ENCODE measurements around the gene MOK.

GRCh38 chr14:102222751-102223150, 82.2 kb downstream of the MOK start:
- TF ChIP-seq POLR2AphosphoS5 (IDR thresholded peaks at IDR 0.05; ENCODE audit: insufficient read depth in 1 of 2, low read depth in 1 of 2), result no peak
- TF ChIP-seq, protein P1, sequence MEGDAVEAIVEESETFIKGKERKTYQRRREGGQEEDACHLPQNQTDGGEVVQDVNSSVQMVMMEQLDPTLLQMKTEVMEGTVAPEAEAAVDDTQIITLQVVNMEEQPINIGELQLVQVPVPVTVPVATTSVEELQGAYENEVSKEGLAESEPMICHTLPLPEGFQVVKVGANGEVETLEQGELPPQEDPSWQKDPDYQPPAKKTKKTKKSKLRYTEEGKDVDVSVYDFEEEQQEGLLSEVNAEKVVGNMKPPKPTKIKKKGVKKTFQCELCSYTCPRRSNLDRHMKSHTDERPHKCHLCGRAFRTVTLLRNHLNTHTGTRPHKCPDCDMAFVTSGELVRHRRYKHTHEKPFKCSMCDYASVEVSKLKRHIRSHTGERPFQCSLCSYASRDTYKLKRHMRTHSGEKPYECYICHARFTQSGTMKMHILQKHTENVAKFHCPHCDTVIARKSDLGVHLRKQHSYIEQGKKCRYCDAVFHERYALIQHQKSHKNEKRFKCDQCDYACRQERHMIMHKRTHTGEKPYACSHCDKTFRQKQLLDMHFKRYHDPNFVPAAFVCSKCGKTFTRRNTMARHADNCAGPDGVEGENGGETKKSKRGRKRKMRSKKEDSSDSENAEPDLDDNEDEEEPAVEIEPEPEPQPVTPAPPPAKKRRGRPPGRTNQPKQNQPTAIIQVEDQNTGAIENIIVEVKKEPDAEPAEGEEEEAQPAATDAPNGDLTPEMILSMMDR (IDR thresholded peaks at IDR 0.05), result no peak

All from vagina (tissue), 2 donors.